Activated CD8-positive, alpha-beta T cell treated with anti-CD3 and anti-CD28 coated beads for 36 hours (primary cell): ENCODE data around the gene HHLA2. TPM values are rescaled to one million over a fixed set of nuclear protein-coding genes. Genes with fewer than 3 reads are reported as not detected.

Experiments used
- ATAC-seq: fragments of 200-7000 bp; cut with Tn5 transposase; one replicate; pipeline ENCODE4 v1.10.0; 2021; ENCODE audit warnings: mild to moderate bottlenecking, moderate library complexity
- CTCF ChIA-PET: fragments of 350-600 bp; sonication (Branson Sonifier 250); formaldehyde crosslinking; loops from one replicate; lab custom pipeline; 2021; ENCODE audit warnings: antibody characterized with exemption; lab: Charles Lee
- POLR2A ChIA-PET: fragments of 350-600 bp; sonication (Branson Sonifier 250); formaldehyde crosslinking; loops from one replicate; lab custom pipeline; 2021; ENCODE audit warnings: antibody characterized with exemption; lab: Charles Lee
- DNase-seq: peaks from one replicate; pipeline ENCODE4 v3.0.0-alpha.2; 2020
- H3K27ac Mint-ChIP-seq: one replicate; pipeline ENCODE4 v1.8.0; 2021; ENCODE audit warnings: mild to moderate bottlenecking, mixed read lengths
- H3K27me3 Mint-ChIP-seq: one replicate; pipeline ENCODE4 v1.8.0; 2021; ENCODE audit warnings: mixed read lengths
- H3K36me3 Mint-ChIP-seq: one replicate; pipeline ENCODE4 v1.8.0; 2021; ENCODE audit warnings: low read depth, mixed read lengths
- H3K4me1 Mint-ChIP-seq: one replicate; pipeline ENCODE4 v1.8.0; 2021; ENCODE audit warnings: low read depth, mixed read lengths
- H3K4me3 Mint-ChIP-seq: one replicate; pipeline ENCODE4 v1.8.0; 2021; ENCODE audit warnings: mild to moderate bottlenecking, moderate library complexity, mixed read lengths
- H3K9me3 Mint-ChIP-seq: one replicate; pipeline ENCODE4 v1.8.0; 2021; ENCODE audit warnings: mixed read lengths
- intact Hi-C: fragments of 100-400 bp; cut with micrococcal nuclease; formaldehyde crosslinking; loops from one replicate; pipeline ENCODE4 v1.10.0; 2022
- total RNA-seq, 2 experiments: library from RNA; stranded (reverse); gene quantifications; one replicate each; pipeline ENCODE4 v1.2.3, GENCODE V29; 2021
- TF ChIP-seq, protein P1 (sequence below): fragments of 200-600 bp; IDR thresholded peaks from one replicate; pipeline ENCODE4 v1.8.0; 2022; ENCODE audit warnings: antibody characterized with exemption, mild to moderate bottlenecking

HHLA2 gene
- total RNA-seq, 2 experiments from 2014 or later = 1.7 to 2.2 TPM

DNA sequence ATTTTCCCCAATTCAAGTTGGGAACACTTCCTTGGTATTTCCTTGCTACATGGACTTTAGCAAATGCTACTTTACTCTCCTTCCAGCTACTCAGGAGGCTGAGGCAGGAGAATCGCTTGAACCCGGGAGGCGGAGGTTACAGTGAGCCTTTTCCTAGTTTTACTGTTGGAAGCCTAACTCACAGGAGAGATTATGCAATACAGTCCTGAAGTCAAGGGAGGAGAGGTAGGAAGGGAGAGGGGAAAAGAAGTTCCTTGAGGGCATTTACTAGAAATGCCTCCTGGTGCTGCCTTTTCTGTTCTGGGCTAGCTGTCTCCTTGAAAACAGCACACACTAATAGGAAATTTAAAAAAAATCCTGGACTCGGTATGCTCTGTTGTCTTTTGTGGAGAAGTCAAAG is 6.2 kb downstream of the HHLA2 start:
- no peak for DNase-seq
- POLR2A ChIA-PET = interaction anchor here (1.0 kb wide), 1 partner anchor 23 kb away, joined by 3 read pairs; no protein-coding TSS in a partner anchor

DNA sequence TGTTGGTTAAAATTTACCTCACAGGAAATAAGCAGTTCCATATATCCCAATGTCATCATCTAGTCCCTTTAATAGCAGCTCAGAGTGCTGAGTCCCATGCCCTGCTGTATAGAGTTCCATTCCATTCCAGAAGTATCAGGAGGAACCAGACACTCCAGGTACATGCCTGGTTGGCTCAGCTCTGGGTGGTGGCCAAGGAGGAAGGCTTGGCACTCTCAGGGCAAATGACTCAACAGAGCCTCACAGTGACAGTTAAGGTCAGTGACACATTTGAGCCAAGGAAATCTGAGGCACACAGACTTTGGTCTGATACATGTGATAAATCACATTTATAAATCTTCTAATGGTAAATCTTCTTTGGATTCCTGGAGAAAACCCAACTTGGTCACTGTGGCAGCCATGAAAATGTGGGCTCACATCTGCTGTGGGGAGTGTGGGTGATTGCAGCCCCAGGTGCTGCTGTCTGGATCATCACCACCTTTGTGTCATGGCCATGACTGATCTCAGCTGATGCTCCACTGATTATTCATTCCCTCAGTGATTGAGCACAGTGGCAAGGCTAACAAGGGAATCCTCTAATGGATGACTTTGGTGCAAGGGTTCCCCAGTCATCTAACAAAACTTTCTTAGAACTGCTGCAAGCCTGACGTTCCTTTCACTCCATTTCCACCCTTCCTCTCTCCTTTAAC is 9.3 kb downstream of the HHLA2 start:
- DNase-seq (peak; percentile 31), ATAC-seq (peak; percentile 43)
- ChIA-PET CTCF (interaction anchor here (1.1 to 1.5 kb wide), 2 partner anchors 13 to 16 kb away, joined by 3 read pairs; no protein-coding TSS in a partner anchor), POLR2A (interaction anchor here (1.3 kb wide), 1 partner anchor 12 kb away, joined by 6 read pairs; no protein-coding TSS in a partner anchor)
- Mint-ChIP-seq H3K4me1 (peaks cover 36% of the 10 kb centered on the region), H3K27ac (no peak overlapping the region), H3K27me3 (no peaks in the 10 kb centered on the region), H3K9me3 (peaks cover 6% of the 10 kb centered on the region), H3K4me3 (no peak overlapping the region), H3K36me3 (peaks cover 2% of the 10 kb centered on the region)
- intact Hi-C loops = no loop called here
- TF ChIP-seq, protein P1, sequence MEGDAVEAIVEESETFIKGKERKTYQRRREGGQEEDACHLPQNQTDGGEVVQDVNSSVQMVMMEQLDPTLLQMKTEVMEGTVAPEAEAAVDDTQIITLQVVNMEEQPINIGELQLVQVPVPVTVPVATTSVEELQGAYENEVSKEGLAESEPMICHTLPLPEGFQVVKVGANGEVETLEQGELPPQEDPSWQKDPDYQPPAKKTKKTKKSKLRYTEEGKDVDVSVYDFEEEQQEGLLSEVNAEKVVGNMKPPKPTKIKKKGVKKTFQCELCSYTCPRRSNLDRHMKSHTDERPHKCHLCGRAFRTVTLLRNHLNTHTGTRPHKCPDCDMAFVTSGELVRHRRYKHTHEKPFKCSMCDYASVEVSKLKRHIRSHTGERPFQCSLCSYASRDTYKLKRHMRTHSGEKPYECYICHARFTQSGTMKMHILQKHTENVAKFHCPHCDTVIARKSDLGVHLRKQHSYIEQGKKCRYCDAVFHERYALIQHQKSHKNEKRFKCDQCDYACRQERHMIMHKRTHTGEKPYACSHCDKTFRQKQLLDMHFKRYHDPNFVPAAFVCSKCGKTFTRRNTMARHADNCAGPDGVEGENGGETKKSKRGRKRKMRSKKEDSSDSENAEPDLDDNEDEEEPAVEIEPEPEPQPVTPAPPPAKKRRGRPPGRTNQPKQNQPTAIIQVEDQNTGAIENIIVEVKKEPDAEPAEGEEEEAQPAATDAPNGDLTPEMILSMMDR = no peak

More for the DNA sequence above, 6.2 kb downstream of the HHLA2 start:
- Mint-ChIP-seq H3K4me1 (peaks cover 49% of the 10 kb centered on the region), H3K27me3 (no peaks in the 10 kb centered on the region), H3K36me3 (no peaks in the 10 kb centered on the region), H3K4me3 (peak overlapping the region; percentile 63), H3K27ac (peak overlapping the region; percentile 96), H3K9me3 (no peaks in the 10 kb centered on the region)
- intact Hi-C loops = no loop called here
- CTCF ChIA-PET = interaction anchor here (1.2 to 2.9 kb wide), 2 partner anchors 10 to 375 kb away, joined by 3 to 8 read pairs; no protein-coding TSS in a partner anchor
- TF ChIP-seq, protein P1 = no peak
- ATAC-seq = no peak

DNA sequence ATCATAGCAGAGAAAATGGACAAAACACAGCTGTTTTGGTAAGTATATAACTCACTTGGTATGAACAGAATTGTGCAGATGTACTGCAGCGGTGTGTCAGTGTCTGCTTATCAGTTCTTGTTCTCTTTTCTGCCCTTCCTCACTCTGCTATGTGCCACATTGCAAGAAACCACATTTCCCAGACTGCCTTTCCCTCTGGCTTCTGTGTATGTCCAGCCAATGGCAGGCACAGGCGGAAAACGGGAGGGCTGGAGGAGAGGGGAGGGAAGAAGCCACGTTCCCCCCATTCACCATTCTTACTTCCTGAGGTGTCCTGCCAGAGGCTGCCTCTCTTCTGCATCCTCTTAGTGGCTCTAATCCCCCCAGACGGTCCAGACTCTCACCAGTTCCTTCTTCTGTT is 15.4 kb downstream of the HHLA2 start:
- Mint-ChIP-seq H3K9me3 (peaks cover 6% of the 10 kb centered on the region), H3K4me3 (no peak overlapping the region), H3K4me1 (no peaks in the 10 kb centered on the region), H3K36me3 (peaks cover 2% of the 10 kb centered on the region), H3K27me3 (peaks cover 7% of the 10 kb centered on the region), H3K27ac (no peak overlapping the region)
- DNase-seq = no peak
- TF ChIP-seq, protein P1 = no peak
- CTCF ChIA-PET = interaction anchor here (1.0 to 1.6 kb wide), 2 partner anchors 89 to 158 kb away, joined by 3 to 4 read pairs; no protein-coding TSS in a partner anchor
- no peak for ATAC-seq
- POLR2A ChIA-PET = interaction anchor here (1.2 to 1.6 kb wide), 2 partner anchors 12 to 14 kb away, joined by 3 to 4 read pairs; no protein-coding TSS in a partner anchor
- intact Hi-C loops = no loop called here

DNA sequence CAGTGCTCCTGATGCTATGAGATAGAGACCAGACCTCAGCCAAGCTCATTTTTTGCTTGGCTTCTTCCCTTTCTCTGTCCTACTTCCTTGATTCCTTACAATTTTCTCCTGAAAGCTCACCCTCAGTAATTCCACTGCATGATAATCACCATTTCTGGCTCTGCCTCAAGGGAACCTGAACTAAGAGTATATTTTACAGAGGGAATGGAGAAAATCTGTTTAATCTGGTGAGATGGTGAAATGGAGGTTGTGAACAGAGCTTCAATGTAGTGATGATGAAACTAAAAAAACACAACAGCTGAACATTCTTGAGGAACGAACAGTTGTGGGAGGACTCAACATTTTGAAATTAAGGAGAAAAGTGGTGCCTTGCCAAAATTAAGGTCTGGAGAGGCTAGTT is 16.3 kb downstream of the HHLA2 start:
- Mint-ChIP-seq H3K36me3 (peaks cover 2% of the 10 kb centered on the region), H3K27me3 (peaks cover 7% of the 10 kb centered on the region), H3K4me3 (no peak overlapping the region), H3K27ac (no peak overlapping the region), H3K4me1 (no peaks in the 10 kb centered on the region), H3K9me3 (peaks cover 6% of the 10 kb centered on the region)
- DNase-seq (no peak), ATAC-seq (no peak)
- POLR2A ChIA-PET = interaction anchor here (1.0 to 1.6 kb wide), 3 partner anchors 12 to 223 kb away, joined by 3 to 4 read pairs (median 3); no protein-coding TSS in a partner anchor
- intact Hi-C loops = no loop called here
- CTCF ChIA-PET = interaction anchor here (0.9 to 1.6 kb wide), 2 partner anchors 90 to 165 kb away, joined by 4 read pairs; no protein-coding TSS in a partner anchor
- TF ChIP-seq, protein P1 = no peak
